Activated T-cell treated with anti-CD3 and anti-CD28 coated beads for 4 hours (primary cell): ENCODE data around the gene LHX5.
"Not testable (repeated sequence)": the region's sequence is repeated elsewhere in the genome, so short reads cannot be mapped to it uniquely, and the experiment has no call there.

Experiments
- DNase-seq: peaks from one replicate; pipeline ENCODE4 v3.0.0-alpha.2; 2020

The LHX5 gene

DNA sequence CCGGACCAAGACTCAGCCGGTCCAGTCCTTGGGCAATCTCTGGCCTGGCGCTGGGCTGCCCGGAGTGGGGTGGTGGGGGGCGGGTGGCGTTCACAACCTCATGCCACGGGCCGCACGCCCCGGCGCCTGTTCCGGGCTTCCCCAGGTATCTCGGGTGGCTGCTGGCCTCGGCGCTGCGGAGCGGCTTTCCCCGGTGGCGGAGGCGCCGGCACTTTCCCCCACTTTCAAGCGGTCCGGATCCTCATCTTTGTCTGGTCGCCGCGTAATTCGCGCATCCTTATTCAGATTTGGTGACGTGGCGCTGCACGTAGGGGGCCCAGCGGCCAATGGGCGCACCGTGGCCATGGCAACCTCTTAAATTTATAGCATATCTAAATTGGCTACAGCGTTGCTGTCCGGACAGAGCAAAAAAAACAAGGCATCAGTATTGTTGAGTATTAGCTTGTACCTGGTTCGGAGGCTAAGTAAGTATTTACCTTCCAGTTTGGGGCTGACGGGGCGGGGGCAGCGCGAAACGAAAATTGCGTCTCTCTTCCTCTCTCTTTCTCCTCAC lies at the start of gene LHX5:
Gene LHX5 (minus strand): TSS at position 253 of the 553 bp plus-strand sequence. CDS start 373 bp downstream, outside the sequence.
- no peak for DNase-seq

DNA sequence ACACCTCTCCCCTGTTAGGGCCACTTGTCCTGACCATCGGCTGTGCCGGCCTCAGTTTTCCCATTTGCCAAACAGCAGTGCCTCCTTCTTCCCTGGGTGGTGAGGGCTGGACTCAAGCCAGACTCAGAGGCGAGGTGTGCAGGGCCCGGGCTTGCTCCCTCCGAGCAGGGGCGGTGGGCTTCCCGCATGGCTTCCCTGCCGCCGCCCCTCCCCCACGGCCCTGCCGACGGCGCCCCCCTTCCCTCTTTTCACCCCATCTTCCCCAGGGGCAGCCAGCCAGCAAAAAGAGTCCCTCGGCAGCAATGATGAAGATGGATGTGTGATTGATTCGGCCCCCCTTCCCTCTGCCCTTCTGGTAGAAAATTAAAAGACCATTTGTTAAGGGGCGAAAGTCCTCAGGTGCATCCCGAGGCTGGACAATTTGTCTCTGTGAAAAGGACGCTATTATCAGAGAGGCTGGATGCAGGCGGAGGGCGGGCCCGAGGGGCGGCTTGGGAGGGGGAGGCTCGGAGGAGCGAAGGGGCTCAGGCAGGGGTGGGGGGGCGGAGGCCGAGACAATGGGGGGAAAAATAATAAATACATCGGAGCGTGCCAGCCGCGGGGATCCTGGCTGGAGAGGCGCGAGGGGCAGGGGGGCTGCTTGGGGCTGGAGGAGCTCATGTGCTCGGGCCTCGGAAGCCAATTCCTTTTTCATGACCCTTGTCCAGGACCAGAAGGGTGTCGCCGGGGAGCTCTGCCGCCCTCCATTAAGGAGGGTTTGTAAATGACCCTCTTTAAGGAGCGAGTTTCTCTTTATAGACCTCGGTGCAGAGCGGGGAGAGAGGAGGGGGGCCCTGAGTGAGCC lies 48.0 kb upstream of the LHX5 start:
- no peak for DNase-seq

DNA sequence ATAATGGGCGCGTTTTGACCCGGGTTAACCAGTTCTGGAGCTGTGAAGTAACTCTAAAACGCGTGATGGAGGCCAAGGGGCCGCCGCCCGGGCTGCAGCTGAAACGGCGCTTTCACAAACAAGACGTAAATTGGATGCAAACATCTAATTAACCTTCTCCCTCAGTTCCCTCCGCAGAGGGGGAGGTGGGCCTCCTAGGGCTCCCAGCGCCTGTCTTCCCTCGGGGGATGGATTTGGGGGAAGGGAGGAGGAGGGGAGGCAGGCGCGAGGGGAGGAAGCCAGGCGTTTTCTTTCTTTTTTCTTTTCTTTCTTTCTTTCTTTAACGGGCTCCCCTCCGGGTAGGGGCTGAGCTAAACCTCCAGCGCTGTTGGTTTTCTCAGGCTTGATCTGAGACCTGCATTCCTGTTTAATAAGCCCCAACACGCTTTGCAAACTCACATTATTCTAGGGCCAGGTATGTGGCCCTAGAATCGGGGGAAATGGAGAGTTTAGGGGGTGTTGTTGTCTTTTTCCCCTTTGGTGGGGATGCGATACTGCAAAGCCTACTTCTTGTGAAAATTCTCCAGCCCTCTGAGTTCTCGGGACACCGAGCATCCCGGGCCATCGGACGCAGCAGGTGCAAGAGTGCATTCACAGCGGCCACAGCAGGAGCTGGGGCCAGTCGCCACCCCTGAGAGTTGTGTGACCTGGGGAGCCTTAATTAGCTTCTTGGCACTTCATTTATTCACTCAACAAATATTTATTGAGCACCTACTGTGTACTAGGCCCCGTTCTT lies 43.6 kb upstream of the LHX5 start:
- no peak for DNase-seq

DNA sequence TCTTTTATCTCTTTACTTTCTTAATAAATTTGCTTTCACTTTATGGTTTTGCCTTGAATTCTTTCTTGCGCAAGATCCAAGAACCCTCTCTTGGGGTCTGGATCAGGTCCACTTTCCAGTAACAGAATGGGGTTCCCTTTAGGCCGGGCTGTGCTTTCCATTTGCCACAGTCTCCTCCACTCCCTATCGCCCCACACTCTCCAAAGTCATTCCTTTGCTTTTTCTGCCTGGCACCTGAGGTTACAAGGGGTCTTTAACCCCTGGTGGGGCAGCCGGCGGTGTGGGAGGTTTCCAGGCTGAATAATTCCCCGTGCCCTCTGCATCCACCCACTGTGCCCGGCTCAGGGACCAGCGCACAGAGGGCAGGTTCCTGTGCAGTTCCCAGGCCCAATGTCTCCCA lies 42.9 kb upstream of the LHX5 start:
- no peak for DNase-seq

DNA sequence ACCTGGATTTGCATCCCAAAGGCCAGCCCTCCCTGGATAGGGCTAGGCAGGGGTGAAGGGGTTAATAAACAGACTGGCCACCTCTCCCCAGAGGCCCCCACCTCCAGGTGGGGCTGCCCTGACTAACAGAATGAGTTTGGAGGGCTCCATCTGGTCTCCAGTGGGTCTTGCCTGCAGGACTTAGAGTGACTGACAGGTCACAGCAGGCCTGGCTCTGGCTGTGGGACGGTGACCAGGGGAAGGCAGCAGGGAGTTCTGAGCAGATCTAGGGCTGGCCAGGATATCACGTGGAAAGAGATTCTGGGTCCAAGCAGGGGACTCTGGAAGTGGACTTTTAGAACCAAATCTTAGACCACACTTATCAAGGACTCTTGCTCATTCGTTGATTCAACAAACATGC lies 40.9 kb upstream of the LHX5 start:
- no peak for DNase-seq

DNA sequence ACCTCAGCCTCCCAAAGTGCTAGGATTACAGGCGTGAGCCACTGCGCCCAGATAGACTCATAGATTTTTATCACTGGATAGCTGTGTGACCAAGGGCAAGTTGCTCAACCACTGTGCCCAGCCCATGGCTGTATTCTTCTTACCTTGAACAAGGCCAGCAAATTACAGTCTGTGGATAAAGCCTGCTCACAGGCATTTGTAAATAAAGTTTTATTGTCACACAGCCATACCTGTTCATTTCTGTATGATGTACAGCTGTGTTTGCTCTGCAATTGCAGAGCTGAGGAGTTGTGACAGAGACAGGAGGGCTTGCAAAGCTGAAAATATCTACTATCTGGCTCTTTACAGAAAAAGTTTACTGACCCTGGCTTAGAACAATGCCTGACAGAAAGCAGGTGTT lies 35.2 kb upstream of the LHX5 start:
- DNase-seq = no peak

DNA sequence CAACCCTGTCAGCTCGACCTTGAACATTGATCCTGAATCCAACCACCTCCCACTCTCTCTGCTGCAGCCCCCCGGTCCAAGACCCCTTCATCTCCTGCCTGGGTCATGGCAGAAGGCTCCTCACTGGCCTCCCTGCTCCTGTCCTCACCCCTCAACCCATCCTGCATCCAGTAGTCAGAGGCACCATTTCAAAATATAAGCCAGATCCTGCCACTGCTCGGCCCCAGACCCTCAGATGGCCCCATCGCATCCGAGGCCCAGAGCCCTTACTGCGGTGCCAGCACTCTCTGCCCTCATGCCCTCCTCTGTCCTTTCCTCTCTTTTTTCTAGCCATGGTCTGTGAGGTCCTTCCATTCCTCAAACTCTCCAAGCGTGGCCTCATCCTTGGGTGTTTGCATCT lies 34.3 kb upstream of the LHX5 start:
- no peak for DNase-seq

DNA sequence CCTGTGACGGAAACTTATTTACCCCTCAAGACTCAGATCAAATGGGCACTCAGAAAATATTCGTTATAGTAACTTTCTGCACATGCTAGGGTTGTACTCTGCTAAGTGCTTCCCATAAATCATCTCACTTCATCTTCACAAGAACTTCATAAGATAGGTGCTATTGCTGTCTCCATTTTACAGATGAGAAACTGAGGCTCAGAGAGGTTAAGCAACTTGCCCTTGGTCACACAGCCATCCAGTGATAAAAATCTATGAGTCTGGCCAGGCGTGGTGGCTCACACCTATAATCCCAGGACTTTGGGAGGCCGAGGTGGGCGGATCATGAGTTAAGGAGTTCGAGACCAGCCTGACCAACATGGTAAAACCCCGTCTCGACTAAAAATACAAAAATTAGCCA lies 33.2 kb upstream of the LHX5 start:
- DNase-seq = no peak

DNA sequence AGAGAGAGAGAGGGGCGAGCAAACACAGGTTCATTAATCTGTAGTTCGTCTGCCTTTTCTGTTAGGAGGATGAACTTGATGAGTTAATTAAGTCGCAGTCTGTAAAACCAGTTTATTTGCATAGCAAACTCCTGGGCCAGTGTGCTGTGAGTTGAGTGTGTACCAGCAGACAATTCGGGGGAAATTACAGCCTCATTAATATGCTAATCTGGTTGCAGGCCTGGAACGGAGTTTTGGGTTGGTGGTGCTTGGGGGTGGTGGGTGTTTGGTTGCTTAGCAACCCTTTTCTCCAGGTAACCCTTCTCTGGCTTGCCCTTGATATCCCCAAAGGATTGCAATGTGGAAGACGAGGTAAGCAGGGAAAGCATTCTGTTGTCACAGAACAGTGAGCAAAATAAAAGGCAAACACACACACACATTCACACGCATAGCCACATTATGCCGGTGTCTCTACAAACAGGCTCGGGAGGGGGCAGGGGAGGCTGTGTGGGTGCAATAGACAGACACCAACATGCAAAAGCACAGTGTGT lies 29.2 kb upstream of the LHX5 start:
- DNase-seq = no peak

DNA sequence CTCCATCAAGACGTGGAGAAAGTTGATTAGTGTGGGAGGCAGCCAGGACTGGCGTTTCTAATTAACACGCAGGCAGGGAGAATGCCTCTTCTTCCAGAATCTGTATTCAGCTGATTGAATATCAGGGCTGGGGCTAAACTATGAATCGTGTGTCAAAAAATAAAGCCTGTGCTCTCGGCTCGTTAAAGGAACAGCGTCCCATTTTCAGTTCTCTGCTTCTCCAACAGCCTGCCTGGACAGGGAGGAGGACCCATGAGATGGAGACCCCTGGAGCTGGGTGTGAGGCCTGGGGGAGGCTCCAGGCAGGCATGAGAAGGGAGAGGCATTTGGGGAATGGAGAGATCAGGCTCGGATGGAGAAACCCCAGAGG lies 28.6 kb upstream of the LHX5 start:
- no peak for DNase-seq

DNA sequence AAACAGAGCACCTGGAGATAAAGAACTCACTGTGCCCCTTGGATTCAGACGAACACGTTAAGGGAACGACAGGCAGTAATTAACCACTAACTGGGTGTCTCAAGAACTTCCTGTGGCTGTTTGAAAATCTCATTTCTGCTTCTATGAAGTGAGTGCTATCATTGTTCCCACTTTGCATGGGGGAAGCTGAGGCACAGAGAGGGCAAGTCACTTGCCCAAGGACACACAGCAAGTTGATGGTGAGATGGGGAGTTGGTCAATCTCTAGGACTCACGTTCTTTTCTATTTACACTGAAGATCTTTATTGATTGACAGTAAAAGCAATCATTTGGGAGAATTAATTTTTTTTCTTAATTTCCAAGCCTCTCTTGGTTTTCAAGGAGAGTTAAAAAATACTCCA lies 26.8 kb upstream of the LHX5 start:
- no peak for DNase-seq

DNA sequence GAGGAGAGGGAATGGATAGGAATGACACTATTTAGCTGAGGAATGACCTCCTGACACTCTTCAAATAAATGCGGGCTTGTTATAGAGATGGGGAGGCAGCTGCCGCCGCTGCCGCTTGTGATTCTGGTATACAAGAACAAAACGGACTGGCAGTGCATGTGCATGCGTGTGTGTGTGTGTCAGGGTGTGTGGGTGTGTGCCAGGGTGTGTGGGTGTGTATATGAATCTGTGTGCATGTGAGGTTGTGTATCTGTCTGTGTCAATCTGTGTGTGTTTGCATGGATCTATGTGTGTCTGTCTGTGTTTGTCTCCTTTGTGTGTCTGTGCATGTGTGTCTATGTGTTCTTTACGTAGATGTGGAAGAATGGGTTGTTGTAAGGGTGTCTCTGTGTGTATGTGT lies 26.0 kb upstream of the LHX5 start:
- DNase-seq = no peak

DNA sequence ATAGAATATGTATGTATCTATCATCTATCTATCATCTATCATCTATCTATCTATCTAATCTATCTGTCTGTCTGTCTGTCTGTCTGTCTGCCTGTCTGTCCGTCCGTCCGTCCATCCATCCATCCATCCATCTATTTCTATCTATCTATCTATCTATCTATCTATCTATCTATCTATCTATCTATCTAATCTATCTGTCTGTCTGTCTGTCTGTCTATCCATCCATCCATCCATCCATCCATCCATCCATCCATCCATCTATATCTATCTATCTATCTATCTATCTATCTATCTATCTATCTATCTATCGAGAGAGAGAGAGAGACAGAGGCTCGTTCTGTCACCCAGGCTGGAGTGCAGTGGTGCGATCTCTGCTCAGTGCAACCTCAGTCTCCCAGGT lies 24.3 kb upstream of the LHX5 start:
- not testable (repeated sequence) for DNase-seq

DNA sequence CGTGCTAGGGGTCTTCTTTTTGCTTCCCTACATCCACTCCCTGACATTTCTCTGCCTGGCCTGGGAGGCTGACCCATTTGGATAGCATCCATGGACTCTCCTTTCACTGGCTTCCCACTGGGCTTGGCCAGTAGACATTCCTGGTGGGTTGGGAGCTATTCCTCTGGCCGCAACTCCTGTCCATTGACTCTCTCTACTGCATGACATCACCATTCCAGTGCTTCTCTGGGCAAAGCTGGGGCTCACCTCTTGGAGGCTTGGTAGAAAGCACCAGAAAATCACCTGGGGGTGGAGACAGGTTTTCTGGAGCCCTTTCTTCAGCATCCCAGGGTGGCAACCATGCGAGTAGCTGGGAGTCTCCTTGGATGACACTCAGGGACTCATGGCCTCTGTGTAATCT lies 16.7 kb upstream of the LHX5 start:
- no peak for DNase-seq

DNA sequence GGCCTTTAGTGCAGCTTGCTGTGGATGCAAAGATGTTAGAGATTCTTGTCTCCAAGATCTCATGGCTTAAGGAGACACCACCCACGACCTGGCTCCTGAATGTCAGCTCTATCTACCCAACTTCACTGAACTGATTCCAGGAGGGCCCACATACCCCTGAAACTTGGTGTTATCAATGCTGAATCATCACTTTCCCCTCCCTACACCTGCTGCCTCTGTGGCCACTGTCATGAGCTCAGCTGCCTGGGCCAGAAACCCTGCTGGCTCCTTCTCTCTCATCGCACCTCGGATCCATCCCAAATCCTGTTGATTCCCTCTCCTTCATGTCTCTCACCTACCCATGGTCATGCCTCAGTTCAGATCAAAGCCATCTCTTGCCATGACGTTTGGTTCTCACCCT lies 15.1 kb upstream of the LHX5 start:
- no peak for DNase-seq

DNA sequence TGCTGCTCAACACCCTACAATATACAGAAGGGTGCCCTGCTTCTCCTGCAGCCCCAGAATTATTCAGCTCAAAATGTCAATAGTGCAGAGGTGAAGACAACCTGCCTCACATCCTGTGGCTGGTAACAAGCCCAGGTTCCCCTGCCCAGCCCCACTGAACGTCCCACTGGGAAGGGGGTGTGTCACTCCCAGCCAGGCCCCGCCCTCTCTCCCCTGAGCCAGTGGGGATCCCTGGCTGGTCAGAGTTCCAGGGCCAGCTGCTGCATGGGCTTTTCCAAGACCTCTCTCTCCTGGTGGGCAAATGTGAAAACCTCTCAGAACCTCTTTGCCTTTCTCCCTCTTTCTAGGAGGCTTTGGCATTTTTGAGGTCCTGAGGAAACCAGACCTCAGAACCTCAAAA lies 13.7 kb upstream of the LHX5 start:
- no peak for DNase-seq

DNA sequence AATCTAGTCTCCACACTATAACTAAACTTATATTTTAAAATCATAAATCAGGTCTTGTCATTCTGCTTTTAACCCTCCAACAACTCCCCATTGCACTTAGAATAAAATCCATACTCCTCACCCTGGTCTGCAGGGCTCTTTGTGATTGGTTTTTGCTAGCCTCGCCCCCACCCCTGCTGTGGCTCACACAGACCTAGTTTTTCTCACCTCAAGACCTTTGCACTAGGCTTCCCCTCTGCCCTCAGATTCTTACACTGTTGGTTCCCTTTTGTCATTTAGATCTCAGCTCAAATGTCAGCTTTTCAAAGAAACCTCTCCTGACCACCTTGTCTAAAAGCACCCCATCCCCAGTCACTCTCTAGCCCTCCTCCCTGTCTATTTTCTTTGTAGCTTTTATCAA lies 10.7 kb upstream of the LHX5 start:
- no peak for DNase-seq

DNA sequence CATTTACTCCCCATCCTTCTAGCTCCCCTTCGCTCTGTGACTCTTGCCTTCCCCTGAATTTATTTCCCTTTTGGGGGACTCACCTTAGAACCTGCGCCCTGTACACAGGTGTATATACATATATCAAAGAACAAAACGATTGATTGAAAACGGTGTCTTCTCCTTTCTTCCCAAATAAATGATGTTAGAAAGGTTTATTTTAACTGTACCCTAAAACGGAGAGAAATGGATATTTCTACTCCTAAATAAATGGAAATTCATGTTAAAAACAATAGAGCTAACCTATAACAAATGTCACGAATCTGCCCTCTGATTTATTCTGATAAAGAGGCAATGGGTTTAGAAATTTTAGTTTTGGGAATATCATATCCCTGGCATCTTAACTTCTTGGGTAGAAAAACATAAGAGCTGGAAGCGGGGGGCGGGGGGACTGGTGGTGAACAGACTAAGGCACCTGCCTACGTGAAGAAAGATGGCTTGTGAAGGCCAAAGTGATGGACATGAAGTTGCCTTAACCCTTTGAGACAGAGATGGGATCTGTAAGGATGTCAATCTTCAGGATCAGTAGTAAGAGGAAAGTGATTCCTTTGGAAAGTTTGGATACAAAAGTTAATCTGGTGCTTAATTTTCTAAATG lies 8.8 kb upstream of the LHX5 start:
- DNase-seq = no peak

DNA sequence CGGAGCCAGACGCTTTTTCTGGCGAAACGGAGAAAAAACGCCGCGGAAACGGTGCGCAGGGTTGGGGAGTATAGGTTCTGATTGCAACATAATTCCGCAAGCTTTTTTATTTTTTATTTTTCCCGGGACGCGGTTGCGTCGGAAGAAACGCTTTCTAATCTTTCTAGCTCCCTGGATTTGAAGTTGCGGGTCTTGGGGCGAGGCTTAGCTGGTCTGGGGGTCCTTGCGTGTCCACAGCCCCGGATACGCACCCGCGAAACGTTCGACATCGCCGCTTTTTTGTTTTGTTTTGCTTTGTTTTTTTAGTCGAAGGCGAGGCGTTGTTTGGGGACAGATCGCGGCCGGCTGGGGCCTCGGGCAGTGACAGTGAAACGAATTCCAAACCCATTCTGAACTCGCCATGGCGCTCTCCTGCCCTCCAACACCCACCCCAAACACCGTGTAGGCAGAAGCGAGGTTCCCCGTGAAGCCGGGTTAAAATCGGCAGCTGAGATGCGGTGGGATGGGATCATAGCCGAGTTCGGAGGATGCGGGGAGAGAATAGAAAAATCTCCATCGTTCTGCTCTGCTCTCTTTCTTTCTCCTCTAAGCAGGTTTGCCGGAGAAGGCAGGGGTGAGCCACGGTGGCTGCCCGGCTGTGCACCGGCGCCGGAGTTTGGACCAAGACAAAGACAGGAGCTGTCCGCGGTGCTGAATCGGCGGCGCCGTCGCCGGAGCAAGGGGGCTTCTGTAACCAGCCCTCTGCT lies 8.1 kb upstream of the LHX5 start:
- no peak for DNase-seq

DNA sequence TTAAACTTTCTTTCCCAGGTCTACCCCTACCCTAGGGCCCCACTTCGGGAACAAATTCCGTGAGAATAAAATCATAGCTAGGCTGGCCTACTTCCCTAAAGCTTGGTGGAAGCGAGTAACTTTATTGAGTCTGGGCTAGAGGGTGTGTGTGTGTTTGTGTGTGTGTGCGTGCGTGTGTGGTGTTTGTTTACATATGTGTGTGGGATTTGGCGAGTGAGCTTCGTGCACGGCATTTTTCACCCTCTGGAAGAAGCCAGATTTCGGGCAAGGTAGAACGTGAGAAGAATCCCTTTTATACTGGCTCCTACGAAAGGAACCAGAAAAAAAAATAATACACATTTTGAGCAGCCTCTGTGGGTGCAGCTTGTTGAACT lies 7.5 kb upstream of the LHX5 start:
- DNase-seq = no peak

DNA sequence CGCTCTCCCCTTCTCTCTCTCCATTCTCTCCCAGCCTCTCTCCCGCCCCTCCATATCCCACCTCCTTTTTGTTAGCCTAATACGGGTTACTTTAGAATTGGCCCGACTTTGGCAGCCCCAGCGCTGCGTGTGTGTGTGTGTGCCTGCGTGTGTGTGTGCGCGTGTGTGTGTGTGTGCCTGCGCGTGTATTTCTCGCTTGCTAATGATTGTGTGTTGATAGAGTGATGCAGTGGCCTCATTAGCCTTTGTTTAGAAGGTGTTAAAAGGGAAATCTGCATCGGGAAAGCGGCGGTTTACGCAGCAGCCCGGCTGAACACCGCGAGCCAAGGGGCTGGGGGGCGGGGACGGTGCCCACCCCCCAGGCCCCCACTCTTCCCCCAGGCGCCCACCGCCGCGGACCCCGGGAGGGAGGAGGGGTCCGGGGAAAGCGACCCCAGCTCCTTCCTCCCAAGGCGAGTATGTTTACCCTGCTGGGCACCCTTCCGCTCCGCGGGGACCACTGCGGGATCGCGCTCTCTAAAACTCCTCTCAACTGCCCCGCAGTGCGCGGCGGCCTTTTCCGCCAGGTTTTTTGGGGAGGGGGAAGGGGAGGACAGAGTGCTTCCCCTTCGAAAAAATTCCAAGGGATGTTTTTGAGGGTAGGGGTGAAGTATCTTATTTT lies 6.8 kb upstream of the LHX5 start:
- DNase-seq = no peak

DNA sequence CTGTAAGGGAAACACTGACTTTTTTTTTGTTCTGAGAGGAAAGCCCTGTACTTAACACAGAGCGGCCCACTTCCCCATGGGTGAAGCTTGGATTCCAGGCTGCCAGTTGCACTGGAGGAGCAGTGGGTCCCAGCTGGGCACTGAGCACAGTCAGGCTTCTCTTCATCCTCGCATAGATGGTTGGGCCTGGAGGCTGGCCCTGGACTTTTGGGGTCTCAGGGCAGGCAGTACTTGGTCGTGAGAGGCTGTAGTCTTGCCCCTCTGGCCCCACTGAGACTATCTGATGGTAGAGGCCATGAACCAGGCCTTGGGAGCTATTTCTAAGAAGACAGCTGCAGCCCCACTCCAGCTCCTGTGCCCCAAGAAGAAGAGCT lies 6.2 kb upstream of the LHX5 start:
- no peak for DNase-seq
